ENCODE data around the gene SRSF4.
"Not testable (repeated sequence)": the region's sequence is repeated elsewhere in the genome, so short reads cannot be mapped to it uniquely, and the experiment has no call there.

SRSF4 gene

DNA sequence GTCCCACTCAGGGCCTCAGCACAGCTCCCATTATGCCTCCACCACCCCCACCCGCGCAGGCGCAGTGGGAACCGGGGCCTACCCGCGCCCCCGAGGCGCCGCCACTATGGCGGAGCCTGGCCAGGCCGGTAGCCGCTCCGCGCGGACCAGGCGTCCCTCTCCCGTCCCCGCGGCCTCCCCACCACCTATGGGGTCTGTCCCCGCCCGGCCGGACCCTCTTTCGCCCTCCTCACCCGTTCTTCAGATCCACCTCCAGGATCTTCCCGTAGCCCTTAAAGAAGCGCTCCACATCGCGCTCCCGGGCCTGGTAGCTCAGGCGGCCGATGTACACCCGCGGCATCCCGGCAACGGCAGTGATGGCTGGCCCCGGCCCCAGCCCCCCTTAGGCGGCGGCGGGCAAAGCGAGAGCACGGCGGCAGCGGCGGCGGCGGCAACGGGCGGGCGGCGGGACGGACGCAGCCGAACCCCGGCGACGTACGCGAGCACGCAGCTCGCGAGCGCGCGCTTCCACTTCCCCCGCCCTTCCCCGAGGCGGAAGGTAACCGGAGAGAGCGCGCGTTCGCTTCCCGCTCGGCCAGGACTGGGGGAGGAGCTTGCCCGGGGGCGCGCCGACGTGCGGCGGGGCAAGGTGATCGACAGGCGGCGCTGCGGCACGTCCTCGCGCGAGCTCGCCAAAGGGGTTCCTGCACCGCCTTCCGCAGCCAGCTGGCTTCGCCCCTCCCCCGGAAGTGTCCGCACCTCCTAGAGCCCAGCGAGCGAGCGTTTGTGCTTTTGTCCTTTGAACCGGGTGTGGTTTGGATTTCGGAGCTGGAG is at the start of gene SRSF4:
TSS of gene SRSF4 (minus strand) at position 488 of the 813 bp plus-strand sequence. CDS start at position 340, 148 bp downstream.
- peak; percentile 96 for DNase-seq (ENCODE audit: low read depth, low spot score)

DNA sequence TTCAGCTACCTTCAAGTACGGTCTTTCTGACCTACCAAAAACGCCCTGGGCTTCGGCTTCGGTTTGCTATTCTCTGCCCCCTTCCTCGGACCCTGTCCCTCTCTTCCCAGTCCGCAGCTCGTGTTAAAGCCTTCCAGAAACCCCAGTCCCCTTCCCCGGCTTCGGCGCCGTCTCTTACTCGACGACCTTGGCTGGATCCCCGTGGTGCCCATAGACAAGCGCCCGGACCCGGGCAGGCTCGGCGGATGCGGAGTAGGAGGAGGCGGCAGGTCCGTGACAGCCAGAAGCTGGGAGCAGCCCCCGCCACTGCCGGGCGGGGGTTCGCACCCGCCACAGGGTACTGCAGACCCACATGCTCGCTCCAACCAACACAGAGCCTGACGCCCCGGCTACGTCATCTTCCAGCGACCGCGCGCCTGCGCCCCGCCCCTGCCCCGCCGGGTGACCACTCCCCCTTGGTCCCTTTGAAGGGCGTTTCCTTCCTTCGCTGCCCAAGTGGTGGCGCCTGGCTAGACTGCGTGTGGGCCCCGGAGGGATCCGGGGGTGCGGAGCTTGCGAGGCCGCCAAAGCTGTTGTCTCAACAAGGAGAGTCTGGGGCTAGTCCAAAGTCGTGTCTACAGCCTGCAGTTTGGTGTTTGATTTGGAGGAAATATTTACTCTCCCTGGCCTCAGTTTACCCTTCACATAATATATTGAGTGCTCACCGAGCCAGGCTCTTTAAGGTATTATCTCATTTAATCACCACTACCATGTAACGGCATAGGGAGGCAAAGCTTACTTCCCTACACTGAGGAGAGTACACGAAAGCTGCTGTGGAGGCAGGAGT is 49.1 kb upstream of the SRSF4 start, which contains the start of gene MECR:
TSS of gene MECR (minus strand) at position 382 of the 826 bp plus-strand sequence. CDS start at position 354, 28 bp downstream.
- peak; percentile 93 for DNase-seq (ENCODE audit: low read depth, low spot score)

DNA sequence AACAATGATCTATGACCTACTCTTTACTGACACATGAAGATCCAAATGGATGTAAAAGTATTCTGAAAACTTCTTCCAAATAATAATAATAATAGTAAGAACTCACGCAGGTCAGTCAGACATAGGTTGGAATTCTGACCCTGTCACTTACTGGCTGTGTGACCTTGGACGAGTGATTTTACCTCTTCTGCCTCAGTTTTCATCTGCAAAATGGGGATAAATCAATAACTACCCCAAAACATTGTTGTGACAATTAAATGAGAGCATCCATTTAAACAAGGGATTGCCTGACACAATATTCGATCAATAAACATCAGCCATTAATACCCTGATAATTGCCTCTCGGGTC is 48.5 kb upstream of the SRSF4 start:
- no peak for DNase-seq (ENCODE audit: low read depth, low spot score)

DNA sequence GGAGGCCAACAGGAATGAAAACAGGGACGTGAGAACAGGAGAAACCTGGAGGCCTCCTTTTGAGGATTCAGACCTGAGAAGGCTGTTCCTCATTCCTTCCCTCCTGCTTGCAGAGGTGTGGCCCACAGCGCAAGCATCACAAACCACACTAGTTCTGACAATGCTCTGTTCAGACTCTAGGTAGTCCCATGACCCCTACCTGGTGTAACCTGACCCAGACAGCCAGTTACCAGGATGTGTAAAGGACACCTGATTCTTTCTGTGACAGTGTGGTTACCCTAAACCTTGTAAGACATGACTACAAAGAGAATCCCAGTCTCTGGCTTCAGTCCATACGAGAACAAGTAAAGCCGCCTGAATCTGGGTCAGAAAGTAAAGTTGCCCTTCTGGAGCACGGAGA is 45.8 kb upstream of the SRSF4 start:
- no peak for DNase-seq (ENCODE audit: low read depth, low spot score)

DNA sequence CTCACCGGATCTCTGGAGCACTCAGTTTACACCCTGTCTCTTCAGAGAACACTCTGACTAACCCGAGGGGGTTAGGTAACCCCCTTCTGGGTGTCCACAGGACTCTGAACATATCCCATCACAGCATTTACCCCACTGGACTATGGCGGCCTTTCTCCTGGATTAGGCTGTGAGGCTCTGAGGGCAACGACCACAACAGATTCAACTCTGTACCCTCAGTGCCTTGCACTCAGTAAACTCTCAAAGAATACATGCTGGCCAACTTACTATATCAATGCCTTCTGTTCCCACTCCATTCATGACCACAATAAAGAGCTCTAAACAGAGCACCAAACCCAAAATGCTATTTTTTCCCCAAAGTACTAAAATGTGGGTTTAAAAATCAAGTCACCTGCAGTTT is 43.7 kb upstream of the SRSF4 start:
- DNase-seq (ENCODE audit: low read depth, low spot score): no peak

DNA sequence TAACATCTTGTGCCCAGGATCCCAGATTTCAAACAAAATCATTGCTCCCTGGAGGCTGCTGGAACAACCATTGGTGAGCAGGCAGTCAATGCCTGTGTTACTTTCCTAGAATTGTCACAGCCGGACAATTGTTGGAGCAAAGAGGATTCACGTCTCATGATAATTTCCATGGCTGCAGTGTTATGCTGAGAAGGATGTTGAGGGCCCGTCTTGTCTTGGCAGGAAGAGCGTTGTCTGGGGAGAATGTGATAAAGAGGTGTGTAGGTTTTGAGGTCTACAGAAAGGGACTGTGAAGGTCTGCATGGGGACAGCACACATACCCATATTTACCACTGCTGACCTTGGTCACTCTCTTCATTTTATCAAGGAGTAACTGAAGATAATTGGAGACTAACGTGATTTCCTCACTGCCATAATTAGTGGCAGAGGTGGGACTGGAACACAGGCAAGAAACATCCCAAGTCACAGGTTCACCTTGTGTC is 42.7 kb upstream of the SRSF4 start:
- DNase-seq (ENCODE audit: low read depth, low spot score): no peak

DNA sequence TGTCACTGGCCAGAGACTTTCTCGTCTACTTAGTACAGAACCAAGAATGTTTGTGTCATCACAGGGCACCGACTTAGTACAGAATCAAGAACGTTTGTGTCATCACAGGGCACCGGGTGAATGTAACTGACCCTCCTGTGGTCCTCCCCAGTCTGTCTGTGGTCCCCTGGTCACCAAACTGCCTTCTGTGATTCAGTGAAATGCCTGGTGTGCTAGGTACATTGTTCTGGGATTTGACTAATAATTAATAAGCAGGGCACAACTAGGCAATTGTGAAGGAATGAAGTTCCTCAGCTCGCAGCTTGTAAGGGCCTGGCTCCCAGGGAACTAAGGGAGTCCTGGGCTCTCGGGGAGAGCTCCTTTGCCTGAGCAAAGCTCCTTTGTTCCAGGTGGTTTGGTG is 41.8 kb upstream of the SRSF4 start:
- no peak for DNase-seq (ENCODE audit: low read depth, low spot score)

DNA sequence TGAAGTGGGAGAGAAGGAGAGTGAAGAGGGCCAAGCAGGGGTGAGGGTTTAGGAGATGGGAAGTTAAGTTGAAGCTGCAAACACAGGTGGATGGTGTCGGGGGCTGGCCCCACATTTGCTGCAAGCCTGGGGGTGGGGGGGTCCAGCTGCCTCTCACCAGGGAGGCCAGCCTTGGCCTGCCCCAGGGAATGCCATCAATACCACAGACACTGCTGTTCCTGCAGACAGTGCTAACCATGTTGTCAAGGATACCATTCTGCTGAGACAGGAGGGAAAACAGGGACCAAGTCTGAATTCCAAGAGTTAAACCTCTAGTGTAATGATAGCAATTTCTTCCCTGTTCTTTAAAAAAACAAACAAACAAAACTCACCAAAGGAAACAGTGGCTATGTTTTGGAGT is 41.0 kb upstream of the SRSF4 start:
- DNase-seq (ENCODE audit: low read depth, low spot score): no peak

DNA sequence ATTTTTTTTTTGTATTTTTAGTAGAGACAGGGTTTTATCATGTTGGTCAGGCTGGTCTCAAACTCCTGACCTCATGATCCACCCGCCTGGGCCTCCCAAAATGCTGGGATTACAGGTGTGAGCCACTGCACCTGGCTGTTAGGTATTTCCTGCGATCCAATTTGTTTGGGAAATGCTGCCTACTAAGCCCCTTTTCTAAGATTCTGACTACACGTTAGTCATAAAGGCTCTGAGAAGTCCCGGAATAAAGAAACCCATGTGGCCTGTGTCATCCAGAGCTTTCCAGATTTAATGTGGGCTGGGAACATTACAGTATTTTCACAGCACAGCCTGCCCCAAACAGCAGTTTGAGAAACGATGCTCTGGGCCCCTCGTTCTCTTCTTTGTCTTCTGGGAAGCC is 40.6 kb upstream of the SRSF4 start:
- DNase-seq (ENCODE audit: low read depth, low spot score): not testable (repeated sequence)

DNA sequence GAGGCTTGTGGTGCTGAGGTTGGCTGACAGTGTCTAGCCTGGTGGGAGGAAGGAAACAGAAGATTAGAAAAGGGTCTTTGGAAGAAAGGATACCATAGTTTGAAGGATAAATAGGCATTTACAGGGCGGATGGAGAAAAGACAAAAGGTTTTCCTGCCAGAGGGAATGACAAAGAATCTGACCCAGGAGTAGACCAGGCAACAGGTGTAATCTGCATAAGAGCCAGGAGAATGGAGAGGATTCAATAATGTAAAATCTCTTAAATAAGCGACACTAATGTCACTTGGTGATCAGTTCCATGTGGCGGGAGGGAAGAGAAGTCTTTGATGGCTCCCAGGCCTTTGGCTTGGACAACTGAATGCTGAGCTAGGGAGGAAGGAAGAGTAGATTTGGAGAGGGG is 39.6 kb upstream of the SRSF4 start:
- no peak for DNase-seq (ENCODE audit: low read depth, low spot score)

DNA sequence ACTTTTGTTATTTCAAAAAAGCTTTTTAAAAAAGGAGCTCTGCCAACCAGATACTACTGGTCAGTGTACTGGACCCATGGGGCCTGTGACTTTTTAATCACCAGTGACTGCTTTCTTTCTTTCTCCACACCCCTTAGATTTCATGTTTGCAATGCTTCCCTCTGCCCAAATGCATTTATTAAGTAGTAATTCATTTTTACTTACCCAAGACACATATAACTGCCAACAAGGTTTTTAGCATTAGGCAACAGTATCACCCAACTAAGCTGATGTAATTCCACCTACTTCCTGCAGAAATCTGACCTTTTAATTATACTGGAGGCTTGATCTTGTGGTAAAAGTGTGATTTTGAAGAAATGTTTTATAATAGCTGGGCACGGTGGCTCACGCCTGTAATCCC is 36.5 kb upstream of the SRSF4 start:
- no peak for DNase-seq (ENCODE audit: low read depth, low spot score)

DNA sequence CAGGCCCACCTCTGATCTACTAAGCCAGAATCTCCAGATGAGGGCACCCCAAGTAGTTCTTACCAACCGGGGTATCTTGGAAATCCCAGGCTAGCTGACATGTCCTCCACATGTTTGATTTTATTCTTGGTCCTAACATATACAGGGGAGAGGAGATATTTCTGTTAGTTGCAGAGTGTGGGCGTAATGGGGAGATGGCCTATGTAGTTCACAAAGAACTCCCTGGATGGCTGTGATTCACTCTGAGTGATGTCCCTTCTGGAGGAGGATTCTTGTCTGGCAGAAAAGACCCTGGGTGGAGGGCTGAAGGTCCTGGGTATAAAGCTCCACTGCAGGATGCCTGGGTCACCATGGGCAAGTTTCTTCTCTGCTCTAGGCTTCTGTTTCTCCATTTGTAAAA is 35.9 kb upstream of the SRSF4 start:
- no peak for DNase-seq (ENCODE audit: low read depth, low spot score)

DNA sequence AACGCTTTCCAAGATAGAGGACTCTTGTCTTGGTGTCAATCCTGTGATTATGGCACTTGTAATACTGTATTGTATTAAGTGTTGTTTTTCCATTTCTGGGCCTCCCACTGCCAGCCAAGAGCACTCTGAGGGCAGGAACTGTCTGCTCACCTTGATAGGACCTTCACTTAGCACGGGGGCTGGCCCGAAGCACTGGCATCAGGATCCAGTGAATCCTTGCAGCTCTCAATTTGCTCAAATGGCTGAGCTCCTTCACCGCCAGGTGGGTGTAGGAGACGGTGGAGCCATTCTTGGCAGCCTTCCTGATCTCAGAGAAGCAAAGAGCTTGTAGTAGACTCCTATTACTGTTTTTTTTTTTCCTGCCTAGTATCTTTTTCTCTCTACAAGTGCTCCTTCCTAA is 31.4 kb upstream of the SRSF4 start:
- DNase-seq (ENCODE audit: low read depth, low spot score): no peak

DNA sequence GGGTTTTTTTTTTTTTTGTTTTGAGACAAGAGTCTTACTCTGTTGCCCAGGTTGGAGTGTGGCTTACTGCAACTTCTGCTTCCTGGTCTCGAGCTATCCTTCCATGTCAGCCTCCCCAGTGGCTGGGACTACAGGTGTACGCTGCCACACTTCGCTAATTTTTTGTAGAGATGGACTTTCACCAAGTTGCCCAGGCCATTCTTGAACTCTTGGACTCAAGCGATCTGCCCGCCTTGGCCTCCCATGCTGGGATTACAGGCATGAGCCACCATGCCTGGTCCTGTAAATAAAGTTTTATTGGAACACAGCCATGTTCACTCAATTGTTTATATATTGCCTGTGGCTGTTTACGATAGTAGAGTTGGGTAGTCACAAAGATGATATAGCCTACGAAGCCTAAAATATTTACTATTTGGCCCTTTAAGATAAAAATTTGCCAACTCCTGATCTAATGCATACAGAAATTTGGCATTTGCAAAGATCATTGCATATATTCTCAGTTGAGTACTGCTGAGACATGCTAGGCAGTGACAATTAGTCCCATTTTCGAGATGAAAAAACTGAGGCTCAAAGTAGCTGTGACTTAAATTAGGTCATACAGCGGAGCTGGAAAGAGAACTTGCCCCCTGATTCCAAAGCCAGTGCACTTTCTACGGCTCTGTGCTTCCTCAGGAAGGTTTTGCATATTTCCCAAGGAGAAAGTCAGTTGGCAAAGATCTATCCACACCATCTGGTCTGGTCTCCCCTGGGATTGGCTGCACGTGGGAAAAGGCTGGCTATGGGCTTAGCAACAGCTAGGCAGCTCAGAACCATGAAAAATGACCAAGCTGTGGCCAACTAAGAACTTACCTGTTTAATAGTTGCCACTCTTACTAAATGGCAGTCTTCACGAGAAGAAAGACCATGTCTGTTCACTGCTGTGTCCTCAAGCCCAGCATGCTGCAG is 29.7 kb upstream of the SRSF4 start:
- DNase-seq (ENCODE audit: low read depth, low spot score): no peak

DNA sequence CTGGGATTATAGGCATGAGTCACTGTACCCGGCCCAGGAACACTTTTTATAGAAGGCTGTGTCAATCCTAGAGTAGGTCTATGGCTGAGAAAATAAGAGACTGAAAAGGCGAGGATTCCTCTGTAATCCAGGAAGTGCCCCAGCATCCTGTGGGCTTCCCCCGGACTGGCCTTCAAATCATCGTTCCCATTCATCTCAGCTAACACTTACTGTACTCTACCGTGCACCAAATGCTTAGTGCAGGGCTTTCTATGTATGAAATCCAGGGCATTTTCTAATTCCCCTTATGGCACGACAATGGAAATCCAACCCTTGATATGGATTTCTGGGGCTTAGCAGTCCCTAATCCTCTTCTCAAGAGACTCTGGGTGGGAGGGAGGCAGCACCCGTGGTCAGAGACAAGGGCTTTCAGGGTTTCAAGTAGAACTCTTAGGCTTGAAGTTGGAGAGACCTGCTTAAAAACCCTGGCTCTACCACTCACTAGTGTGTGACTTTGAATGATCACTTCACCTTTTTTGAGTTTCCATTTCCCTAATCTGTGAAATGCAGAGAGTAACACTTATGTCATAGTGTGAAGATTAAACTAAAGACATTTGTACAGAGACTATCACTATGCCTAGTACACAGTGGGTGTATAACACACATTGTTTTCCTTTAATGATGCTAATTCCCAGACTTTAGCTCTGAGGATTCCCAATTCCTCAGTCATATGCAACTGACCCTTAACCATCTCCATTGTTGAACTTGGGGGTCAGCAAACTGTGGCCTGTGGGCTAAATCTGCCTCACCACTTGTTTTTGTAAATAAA is 28.8 kb upstream of the SRSF4 start:
- no peak for DNase-seq (ENCODE audit: low read depth, low spot score)

DNA sequence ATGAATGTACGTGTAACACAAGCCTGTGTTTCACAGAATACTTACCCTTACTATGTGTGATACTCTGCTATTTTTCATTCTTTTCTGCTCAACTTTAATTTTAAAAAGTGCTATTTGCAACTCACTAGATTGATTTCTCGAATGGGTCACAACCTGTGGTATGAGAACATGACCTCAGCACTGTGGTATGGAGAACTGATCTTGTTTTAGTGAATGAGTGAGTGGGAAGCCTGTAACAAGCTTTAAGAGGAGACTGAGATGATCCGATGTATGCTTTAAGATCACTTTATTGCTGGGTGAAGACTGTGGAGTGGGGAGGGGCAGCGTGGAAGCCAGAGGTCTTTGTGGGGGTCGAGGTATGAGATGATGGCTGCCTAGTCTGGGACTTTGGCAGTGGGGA is 27.5 kb upstream of the SRSF4 start:
- DNase-seq (ENCODE audit: low read depth, low spot score): no peak

DNA sequence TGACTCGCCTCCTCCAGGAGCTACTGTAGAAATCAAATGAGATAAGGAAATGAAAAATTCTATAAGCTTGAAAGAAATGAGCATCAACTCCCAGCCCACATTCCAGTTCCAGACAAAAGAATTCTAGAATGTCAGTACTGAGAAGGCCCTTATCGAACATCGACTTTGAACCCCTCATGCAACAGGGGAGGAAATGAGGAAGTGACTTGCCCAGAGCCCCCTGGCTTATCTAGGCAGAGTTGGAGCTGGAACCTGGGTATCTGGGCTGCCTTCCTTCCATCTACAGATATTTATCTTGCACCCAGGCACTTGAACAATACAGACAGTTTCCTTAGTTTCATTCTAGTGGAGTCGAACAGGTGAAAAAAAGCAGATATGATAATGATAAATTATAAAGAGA is 26.7 kb upstream of the SRSF4 start:
- DNase-seq (ENCODE audit: low read depth, low spot score): no peak

DNA sequence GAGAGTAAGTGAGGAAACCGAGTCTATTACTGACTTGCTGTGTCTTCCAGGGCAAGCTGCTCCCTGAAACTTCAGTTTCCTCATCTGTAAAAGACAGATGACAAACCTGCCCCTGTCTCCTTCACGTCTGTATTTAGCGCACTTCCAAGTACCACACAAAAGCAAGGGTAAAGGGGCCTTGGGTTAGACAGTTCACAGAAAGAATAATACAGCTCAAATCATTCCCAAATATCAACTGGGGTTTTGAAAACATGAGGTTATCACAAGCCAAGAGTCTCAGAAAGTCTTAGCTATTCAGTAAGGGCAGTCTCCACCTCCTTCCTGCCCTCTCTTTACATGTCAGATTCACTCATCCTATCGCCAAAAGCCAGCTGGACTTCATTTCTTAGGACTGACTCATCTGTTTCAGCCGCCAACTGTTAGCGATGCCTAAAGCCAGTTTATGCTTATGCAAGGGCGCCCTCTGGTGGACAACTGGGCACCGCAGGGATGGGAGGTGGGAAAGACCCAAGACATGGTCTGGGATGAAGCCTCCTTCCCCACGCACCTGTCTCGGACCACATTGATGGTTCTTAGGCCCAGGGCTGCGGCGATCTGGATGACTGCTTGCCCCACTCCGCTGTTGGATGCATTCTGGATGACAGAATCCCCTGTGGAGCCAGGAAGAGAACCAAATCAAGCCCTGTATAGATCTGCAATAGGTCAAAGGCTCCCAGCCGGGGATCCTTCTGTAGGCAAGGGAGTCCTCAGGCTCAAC is 21.1 kb upstream of the SRSF4 start:
- DNase-seq (ENCODE audit: low read depth, low spot score): peak; percentile 87

DNA sequence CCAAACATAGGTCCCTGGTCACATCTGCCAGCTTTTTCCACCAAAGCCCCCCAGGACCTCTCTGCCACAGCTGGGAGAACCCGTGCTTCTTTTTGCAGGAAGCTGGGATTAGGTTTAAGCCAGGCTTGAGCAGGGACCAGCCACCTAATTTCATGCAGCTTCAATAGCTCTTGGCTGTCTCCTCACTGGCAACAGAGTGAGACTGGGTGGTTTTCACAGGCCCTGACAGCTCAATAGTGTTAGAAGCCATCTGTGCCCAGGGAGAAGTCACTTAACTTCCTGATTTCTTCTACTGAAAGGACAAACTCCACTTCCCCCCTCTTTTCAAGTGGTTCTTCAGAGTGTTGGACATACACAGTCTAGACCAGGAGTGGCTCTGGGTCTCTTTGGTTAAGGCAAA is 20.4 kb upstream of the SRSF4 start:
- no peak for DNase-seq (ENCODE audit: low read depth, low spot score)

DNA sequence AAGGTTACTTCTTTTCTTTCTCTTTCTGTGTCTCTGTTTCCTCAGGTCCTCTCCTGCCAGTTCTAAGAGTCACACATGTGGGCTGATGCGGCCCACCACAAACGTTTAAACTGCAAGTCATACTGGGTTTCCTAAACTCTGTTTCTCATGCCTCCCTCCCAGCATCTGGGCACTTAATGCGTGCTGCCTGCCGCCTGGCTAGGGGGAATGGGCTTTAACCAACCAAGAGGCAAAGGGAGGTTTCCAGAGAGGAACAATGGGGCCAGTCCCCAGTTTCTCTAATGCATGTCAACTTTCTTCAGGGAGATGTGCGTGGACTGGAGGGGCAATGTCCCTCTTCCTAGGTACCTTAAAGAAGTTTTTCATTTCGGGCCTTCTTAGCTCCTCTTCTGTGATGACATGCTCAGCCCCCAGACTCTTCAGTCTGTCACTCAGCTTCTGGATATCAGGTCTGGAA is 19.9 kb upstream of the SRSF4 start:
- no peak for DNase-seq (ENCODE audit: low read depth, low spot score)

Data from activated CD4-positive, CD25-positive, alpha-beta regulatory T cell treated with anti-CD3 and anti-CD28 coated beads, Interleukin-2, amount 50 U/mL, for 16 hours (primary cell).